ENCODE data around the gene ZC3H10.

Gene ZC3H10

DNA sequence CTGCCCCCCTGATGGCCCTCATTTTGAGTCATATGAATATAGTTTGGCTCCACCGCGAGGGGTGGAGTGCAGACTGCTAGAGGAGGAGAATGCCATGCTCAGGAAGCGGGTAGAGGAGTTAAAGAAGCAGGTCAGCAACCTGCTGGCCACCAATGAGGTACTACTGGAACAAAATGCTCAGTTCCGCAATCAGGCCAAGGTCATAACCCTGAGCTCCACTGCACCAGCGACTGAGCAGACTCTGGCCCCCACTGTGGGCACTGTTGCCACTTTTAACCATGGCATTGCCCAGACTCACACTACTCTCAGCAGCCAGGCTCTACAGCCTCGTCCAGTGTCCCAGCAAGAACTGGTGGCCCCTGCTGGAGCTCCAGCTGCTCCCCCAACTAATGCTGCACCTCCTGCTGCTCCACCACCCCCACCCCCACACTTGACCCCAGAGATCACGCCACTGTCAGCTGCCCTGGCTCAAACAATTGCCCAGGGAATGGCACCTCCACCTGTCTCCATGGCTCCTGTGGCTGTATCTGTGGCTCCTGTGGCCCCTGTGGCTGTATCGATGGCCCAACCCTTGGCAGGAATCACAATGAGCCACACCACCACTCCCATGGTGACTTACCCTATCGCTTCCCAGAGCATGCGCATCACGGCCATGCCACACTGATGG is 3.3 kb downstream of the ZC3H10 start:
- Histone ChIP-seq H3K4me3 (no peak overlapping the region), H3K27ac (peak overlapping the region; percentile 86 to 94), H3K4me1 (peaks cover 5 to 42% (median 24%) of the 10 kb centered on the region in 4 donors), H3K27me3 (no peaks in the 10 kb centered on the region), H3K36me3 (peaks cover 19 to 27% (median 21%) of the 10 kb centered on the region in 3 donors), H3K9me3 (no peaks in the 10 kb centered on the region)
- no peak for TF ChIP-seq CTCF (IDR thresholded peaks at IDR 0.05)
- intact Hi-C loops (cut with DNase I; ENCODE audit: low total_unique reads), result no loop called here
- no peak for DNase-seq

DNA sequence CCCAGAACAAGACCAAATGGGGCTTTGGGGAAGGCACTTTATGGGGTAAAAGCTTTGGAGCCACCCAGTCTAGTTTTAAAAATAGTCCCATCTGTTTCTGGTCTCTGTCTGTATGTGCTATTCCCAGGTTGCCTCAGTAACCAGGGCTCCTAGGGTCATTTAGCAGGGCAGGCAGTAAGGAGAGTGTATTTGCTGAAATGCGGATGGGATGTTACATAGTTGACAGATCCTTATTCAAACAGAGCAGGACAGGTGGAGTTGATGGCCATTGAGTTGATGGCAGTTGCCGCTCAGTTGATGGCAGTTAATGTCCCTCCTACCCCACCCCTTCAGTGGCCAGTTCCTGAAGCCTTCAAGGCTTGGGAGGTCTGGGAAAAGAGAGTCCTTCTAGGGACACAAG is 4.6 kb downstream of the ZC3H10 start:
- intact Hi-C loops (cut with DNase I; ENCODE audit: low total_unique reads), result no loop called here
- DNase-seq, result no peak
- Histone ChIP-seq H3K27ac (peak overlapping the region in 1 of 2 donors; percentile 94), H3K4me1 (peaks cover 5 to 53% (median 35%) of the 10 kb centered on the region in 4 donors), H3K36me3 (peaks cover 19 to 27% (median 21%) of the 10 kb centered on the region in 3 donors), H3K9me3 (no peaks in the 10 kb centered on the region), H3K27me3 (no peaks in the 10 kb centered on the region), H3K4me3 (no peak overlapping the region)
- TF ChIP-seq CTCF (IDR thresholded peaks at IDR 0.05), result no peak

DNA sequence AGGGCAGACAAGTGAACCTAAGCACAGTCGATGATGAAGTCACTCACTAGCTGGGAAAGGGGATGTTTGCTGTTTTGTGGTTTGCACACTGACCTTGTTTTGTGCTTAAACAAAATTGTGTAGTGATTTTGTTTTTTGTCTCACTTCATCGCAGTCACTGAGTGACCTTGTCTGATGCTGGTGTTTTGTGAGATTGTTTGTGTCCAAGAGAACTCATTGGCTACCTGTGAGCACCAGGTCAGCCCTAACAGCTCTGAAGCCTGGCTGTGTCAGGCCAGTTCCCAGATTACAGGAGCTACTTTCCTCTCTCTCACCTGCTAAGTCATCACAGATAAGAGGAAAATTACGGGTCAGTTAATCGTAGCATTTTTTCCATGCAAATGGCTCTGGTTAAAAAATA is 6.1 kb downstream of the ZC3H10 start:
- peaks cover 5 to 43% (median 28%) of the 10 kb centered on the region in 4 donors for H3K4me1 ChIP-seq
- intact Hi-C loops (cut with DNase I; ENCODE audit: low total_unique reads), result no loop called here
- no peak overlapping the region for H3K27ac ChIP-seq
- H3K27me3 ChIP-seq, result no peaks in the 10 kb centered on the region
- H3K9me3 ChIP-seq, result no peaks in the 10 kb centered on the region
- no peak for DNase-seq
- no peak overlapping the region for H3K4me3 ChIP-seq
- no peak for TF ChIP-seq CTCF (IDR thresholded peaks at IDR 0.05)
- H3K36me3 ChIP-seq, result peaks cover 19 to 27% (median 21%) of the 10 kb centered on the region in 3 donors

DNA sequence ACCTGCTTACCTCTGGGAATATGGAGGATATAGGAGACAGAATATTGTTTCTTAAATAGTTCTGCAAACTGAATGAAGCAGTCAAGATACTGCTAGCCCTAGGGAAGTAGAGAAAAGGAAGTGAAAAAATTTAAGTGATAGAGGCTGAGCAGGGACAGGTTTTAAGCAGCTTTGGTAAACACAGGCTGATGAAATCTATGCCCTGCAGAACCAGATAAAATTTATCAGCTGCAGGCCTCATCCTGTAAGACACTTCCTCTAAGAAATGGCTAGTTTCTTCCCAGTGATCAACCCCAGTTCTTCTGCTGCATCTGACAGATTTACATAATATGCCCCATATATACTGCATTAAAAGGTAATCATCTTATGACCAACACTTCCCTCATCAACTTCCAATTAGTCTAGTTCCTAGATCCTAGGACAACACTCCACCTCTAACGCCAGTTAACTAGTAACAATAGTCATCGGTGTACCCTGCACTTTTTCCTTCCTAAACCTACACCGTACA is 8.7 kb downstream of the ZC3H10 start:
- peak overlapping the region; percentile 80 to 84 for H3K27ac ChIP-seq
- no peak for TF ChIP-seq CTCF (IDR thresholded peaks at IDR 0.05)
- H3K4me1 ChIP-seq, result peaks cover 9 to 41% (median 26%) of the 10 kb centered on the region in 4 donors
- no peaks in the 10 kb centered on the region for H3K9me3 ChIP-seq
- H3K27me3 ChIP-seq, result no peaks in the 10 kb centered on the region
- DNase-seq, result no peak
- H3K36me3 ChIP-seq, result peaks cover 11 to 28% (median 19%) of the 10 kb centered on the region in 3 donors
- intact Hi-C loops (cut with DNase I; ENCODE audit: low total_unique reads), result loop anchor here (2.0 to 5.0 kb wide), 2 partner anchors 36 to 62 kb away; partner anchors contain the start of gene SMARCC2
- H3K4me3 ChIP-seq, result peak overlapping the region in 1 of 2 donors; percentile 74

DNA sequence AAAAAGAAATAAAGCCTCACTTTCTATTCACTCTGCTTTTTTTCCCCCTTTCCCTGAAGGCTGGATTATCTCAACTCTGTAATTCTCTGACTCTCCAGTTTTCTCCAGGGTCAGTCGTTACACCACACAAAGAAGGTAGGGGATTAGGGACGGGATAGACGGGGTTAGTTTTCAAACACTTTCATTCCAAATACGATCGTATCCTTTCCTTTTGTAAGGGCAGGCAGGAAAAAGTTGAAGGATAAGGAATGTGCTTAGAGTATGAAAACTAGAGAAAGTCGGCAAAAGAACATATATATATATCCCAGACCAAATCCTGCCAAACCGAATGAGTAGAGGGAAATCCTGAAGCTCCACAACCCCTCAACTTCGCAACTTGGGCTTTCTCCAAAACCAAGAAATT is 9.4 kb downstream of the ZC3H10 start:
- Histone ChIP-seq H3K4me1 (peaks cover 9 to 41% (median 26%) of the 10 kb centered on the region in 4 donors), H3K27ac (peak overlapping the region; percentile 80 to 84), H3K36me3 (peaks cover 16 to 28% (median 21%) of the 10 kb centered on the region in 3 donors), H3K27me3 (no peaks in the 10 kb centered on the region), H3K9me3 (no peaks in the 10 kb centered on the region), H3K4me3 (peak overlapping the region; percentile 43 to 74)
- intact Hi-C loops (cut with DNase I; ENCODE audit: low total_unique reads), result loop anchor here (2.0 to 5.0 kb wide), 2 partner anchors 35 to 61 kb away; partner anchors contain the start of gene SMARCC2
- DNase-seq, result no peak
- TF ChIP-seq CTCF (IDR thresholded peaks at IDR 0.05), result no peak

Data from tibial artery (tissue), 4 donors.